Endothelial cell of umbilical vein (primary cell): ENCODE data around the gene POLR1H. TPM values are rescaled to one million over a fixed set of nuclear protein-coding genes. Genes with fewer than 3 reads are reported as not detected.

ENCODE experiments used
- BruUV-seq: library from RNA; stranded (reverse); fragments of 400-500 nt; replicated peaks from 2 replicates; lab custom pipeline; 2021; lab: Mats Ljungman, UMichigan
- CTCF ChIA-PET: fragments of 300-600, 350-600 bp; sonication (Branson Sonifier 250); formaldehyde crosslinking; loops from one replicate; lab custom pipeline; 2021; ENCODE audit warnings: antibody characterized with exemption, inconsistent platforms; lab: Charles Lee
- POLR2A ChIA-PET: fragments of 300-600, 350-600 bp; sonication (Branson Sonifier 250); formaldehyde crosslinking; loops from one replicate; lab custom pipeline; 2021; ENCODE audit warnings: antibody characterized with exemption, inconsistent platforms; lab: Charles Lee
- DNase-seq: peaks from one replicate; pipeline ENCODE4 v3.0.0-alpha.2; 2011; ENCODE audit warnings: low read depth, low spot score
- FAIRE-seq: peaks from 2 replicates; lab custom pipeline; 2011; peaks lifted over from hg19 to GRCh38; lab: Jason Lieb, UNC
- H2AFZ ChIP-seq: 2 replicates; pipeline ENCODE4 v1.6.0; 2012; ENCODE audit warnings: low read depth, low read length, control low read depth, inconsistent platforms
- H3K27ac ChIP-seq: 2 replicates; pipeline ENCODE4 v1.5.1; 2011; ENCODE audit warnings: low read depth, mild to moderate bottlenecking, control low read depth, low read length, moderate library complexity; ENCODE audit not compliant: insufficient read depth
- H3K27me3 ChIP-seq, 2 experiments: 2 replicates each; pipeline versions ENCODE4 v1.6.0 to v1.6.1; 2011; ENCODE audit warnings: low read length in 2 of 2, mixed read lengths in 1 of 2; ENCODE audit not compliant: control insufficient read depth in 2 of 2, insufficient read depth in 2 of 2
- H3K36me3 ChIP-seq, 2 experiments: 2 replicates in 1 of 2; 3 replicates in 1 of 2; pipeline ENCODE4 v1.5.1; 2011; ENCODE audit warnings: low read length in 2 of 2, mild to moderate bottlenecking in 1 of 2, moderate library complexity in 1 of 2; ENCODE audit not compliant: control insufficient read depth in 2 of 2, insufficient read depth in 2 of 2; ENCODE audit errors: extremely low read depth in 1 of 2
- H3K4me1 ChIP-seq: 3 replicates; pipeline ENCODE4 v1.5.1; 2011; ENCODE audit warnings: mild to moderate bottlenecking, low read length; ENCODE audit not compliant: control insufficient read depth, insufficient read depth; ENCODE audit errors: extremely low read depth
- H3K4me2 ChIP-seq: 2 replicates; pipeline ENCODE4 v1.6.1; 2011; ENCODE audit warnings: low read length, control low read depth, mixed read lengths; ENCODE audit not compliant: insufficient read depth
- H3K4me3 ChIP-seq, 3 experiments: fragments of 200-600 bp in 1 of 3; sonication (generic), shearing (Covaris generic) in 1 of 3; replicated peaks in 1 of 3; 2 replicates each; pipeline ENCODE4 v1.5.1; 2011 to 2016; ENCODE audit warnings: control low read depth in 3 of 3, low read length in 3 of 3, mild to moderate bottlenecking in 2 of 3, inconsistent platforms in 1 of 3, low read depth in 1 of 3, moderate library complexity in 1 of 3; ENCODE audit not compliant: insufficient read depth in 1 of 3
- H3K79me2 ChIP-seq: 2 replicates; pipeline ENCODE4 v1.6.0; 2012; ENCODE audit warnings: low read length, inconsistent platforms; ENCODE audit not compliant: control insufficient read depth, insufficient read depth
- H3K9ac ChIP-seq: replicated peaks from 2 replicates; pipeline ENCODE3; 2011; ENCODE audit warnings: low read length, control low read depth; ENCODE audit not compliant: insufficient read depth; ENCODE audit errors: extremely low read depth
- H3K9me1 ChIP-seq: replicated peaks from 3 replicates; pipeline ENCODE4 v1.6.0; 2011; ENCODE audit warnings: mild to moderate bottlenecking, low read length; ENCODE audit not compliant: control insufficient read depth, insufficient read depth; ENCODE audit errors: extremely low read depth
- H3K9me3 ChIP-seq: replicated peaks from 2 replicates; pipeline ENCODE4 v1.5.1; 2012; ENCODE audit warnings: low read length, inconsistent platforms; ENCODE audit not compliant: control insufficient read depth, insufficient read depth
- H4K20me1 ChIP-seq: replicated peaks from 2 replicates; pipeline ENCODE3; 2011; ENCODE audit warnings: mild to moderate bottlenecking, low read length; ENCODE audit not compliant: control insufficient read depth, insufficient read depth; ENCODE audit errors: extremely low read depth
- FOS ChIP-seq: IDR thresholded peaks from 2 replicates; pipeline ENCODE4 v1.6.1; 2011; ENCODE audit warnings: mild to moderate bottlenecking, low read length, moderate library complexity, borderline replicate concordance; ENCODE audit not compliant: insufficient read depth
- GATA2 ChIP-seq: IDR thresholded peaks from 2 replicates; pipeline ENCODE4 v1.7.0; 2011; ENCODE audit warnings: low read depth, mild to moderate bottlenecking, moderate library complexity, mixed read lengths, low read length; ENCODE audit not compliant: insufficient read length, insufficient read depth
- JUN ChIP-seq: IDR thresholded peaks from 2 replicates; pipeline ENCODE4 v1.6.1; 2011; ENCODE audit warnings: borderline replicate concordance, low read depth; ENCODE audit not compliant: insufficient read length, insufficient read depth
- MYC ChIP-seq: IDR thresholded peaks from one replicate; pipeline ENCODE4 v1.6.1; 2011; ENCODE audit warnings: mild to moderate bottlenecking, low read depth, low read length
- POLR2A ChIP-seq: IDR thresholded peaks from 2 replicates; pipeline ENCODE4 v1.6.1; 2012; ENCODE audit warnings: low read depth, mild to moderate bottlenecking, control low read depth, low read length
- POLR2AphosphoS5 ChIP-seq: IDR thresholded peaks from 2 replicates; pipeline ENCODE4 v1.6.1; 2012; ENCODE audit warnings: low read depth, mild to moderate bottlenecking, control low read depth, low read length, moderate library complexity; ENCODE audit not compliant: insufficient read depth
- dilution Hi-C: fragments of 300-500 bp; cut with MboI; formaldehyde crosslinking; loops from one replicate; pipeline ENCODE4 v1.15.0; 2019; ENCODE audit warnings: low sequenced_read_pairs; ENCODE audit not compliant: extremely low pct_ligation_motif_present
- intact Hi-C: fragments of 100-400 bp; cut with micrococcal nuclease; formaldehyde crosslinking; loops from one replicate; pipeline ENCODE4 v1.10.0; 2022
- polyA plus RNA-seq, 4 experiments: library from polyadenylated mRNA; depleted of rRNA in 3 of 4; stranded (reverse) in 3 of 4; unstranded in 1 of 4; fragments of >200 nt; gene quantifications; 2 replicates each; pipeline versions ENCODE4 v1.2.1 to v1.2.3, GENCODE V29; 2011 to 2012; ENCODE audit warnings: missing spikeins in 1 of 4
- total RNA-seq: library from RNA; stranded (reverse); gene quantifications from 2 replicates; pipeline ENCODE4 v1.2.3, GENCODE V29; 2021
- TF ChIP-seq, protein P1 (sequence below), 2 donors: IDR thresholded peaks; 1 replicate in 1 of 2; 2 replicates in 1 of 2; pipeline ENCODE4 v1.5.1; 2011; ENCODE audit warnings: low read length in 2 of 2, mild to moderate bottlenecking in 2 of 2, moderate library complexity in 2 of 2, control low read depth in 1 of 2, inconsistent platforms in 1 of 2, low read depth in 1 of 2; ENCODE audit not compliant: insufficient read depth in 1 of 2; ENCODE audit errors: extremely low read depth in 1 of 2
- TF ChIP-seq, protein P2 (sequence below): IDR thresholded peaks from 2 replicates; pipeline ENCODE4 v1.6.1; 2011; ENCODE audit not compliant: insufficient read depth, insufficient read length

The POLR1H gene
- total and polyA plus RNA-seq, 2 donors (not counting 3 experiments of a cell fraction or from before 2014, with no cell fraction given) = 32.5 to 65.3 TPM

DNA sequence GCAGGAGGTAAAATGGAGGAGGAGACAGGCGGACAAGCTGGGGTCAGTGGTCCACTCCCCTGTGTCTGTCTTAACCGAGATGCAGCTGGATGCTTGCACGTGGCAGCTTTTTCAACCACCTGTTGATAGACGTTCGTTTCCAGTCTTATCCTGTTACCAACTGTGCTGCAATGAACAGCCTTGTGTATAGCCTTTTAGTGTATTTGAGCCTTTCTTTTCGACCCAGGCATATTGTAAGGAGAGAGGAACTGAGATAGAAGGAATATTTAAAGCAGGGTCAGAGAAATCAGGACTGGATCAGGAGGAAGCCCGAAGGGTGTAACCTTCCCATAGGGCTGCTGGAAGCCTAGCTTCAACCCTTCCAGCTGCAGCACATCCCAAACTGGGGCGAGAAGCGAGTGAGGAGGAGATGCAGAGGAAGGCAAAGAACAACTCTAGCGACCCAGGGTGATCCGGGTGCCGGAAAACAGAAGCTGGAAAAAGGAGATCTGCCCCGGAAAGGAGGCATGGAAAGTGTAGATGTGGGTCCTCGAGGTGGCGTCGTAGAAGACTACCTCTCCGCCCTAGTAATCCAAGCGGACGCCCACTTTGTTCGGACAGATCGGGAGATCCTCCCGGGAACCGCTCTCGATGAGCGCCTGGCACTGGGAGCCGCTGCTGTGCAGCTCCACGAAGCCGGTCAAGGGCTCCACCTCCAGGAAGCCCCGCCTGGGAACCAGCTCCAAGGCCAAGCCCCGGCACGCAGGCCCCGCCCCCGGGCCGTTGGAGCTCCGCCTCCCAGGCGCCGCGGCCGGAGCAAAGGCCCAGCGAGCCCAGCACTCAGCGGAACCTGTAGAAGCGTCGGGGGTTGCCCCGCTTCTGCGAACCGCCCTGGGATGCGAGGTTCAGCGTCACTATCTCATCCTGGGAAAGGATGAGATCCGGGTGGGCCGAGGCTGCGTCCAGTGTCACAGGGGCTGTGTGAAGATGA, 40.7 kb downstream of the POLR1H start:
- ChIA-PET POLR2A (interaction anchor here (1.2 kb wide), 1 partner anchor 40 kb away, joined by 6 read pairs; the partner anchor contains the start of gene POLR1H), CTCF (interaction anchor here (0.6 to 5.6 kb wide), 14 partner anchors 10 to 249 kb away, joined by 3 to 311 read pairs (median 4); partner anchors contain the start of genes PPP1R11 and TRIM31)
- no peak for TF ChIP-seq JUN
- no peak for TF ChIP-seq GATA2
- TF ChIP-seq FOS = no peak
- TF ChIP-seq, protein P1, sequence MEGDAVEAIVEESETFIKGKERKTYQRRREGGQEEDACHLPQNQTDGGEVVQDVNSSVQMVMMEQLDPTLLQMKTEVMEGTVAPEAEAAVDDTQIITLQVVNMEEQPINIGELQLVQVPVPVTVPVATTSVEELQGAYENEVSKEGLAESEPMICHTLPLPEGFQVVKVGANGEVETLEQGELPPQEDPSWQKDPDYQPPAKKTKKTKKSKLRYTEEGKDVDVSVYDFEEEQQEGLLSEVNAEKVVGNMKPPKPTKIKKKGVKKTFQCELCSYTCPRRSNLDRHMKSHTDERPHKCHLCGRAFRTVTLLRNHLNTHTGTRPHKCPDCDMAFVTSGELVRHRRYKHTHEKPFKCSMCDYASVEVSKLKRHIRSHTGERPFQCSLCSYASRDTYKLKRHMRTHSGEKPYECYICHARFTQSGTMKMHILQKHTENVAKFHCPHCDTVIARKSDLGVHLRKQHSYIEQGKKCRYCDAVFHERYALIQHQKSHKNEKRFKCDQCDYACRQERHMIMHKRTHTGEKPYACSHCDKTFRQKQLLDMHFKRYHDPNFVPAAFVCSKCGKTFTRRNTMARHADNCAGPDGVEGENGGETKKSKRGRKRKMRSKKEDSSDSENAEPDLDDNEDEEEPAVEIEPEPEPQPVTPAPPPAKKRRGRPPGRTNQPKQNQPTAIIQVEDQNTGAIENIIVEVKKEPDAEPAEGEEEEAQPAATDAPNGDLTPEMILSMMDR (IDR thresholded peaks at IDR 0.05; ENCODE audit: extremely low read depth in 1 of 2, insufficient read depth in 1 of 2, low read depth in 1 of 2, low read length in 2 of 2) = peak in 1 of 2 donors; percentile 15
- TF ChIP-seq, protein P2, sequence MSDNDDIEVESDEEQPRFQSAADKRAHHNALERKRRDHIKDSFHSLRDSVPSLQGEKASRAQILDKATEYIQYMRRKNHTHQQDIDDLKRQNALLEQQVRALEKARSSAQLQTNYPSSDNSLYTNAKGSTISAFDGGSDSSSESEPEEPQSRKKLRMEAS = no peak
- TF ChIP-seq POLR2A = peak; percentile 50
- no peak for TF ChIP-seq MYC
- TF ChIP-seq POLR2AphosphoS5 = peak; percentile 57
- BruUV-seq = no TSS peak
- Histone ChIP-seq H3K27ac (no peak overlapping the region), H3K4me2 (peak overlapping the region; percentile 79), H3K36me3 (no peaks in the 10 kb centered on the region), H3K27me3 (peaks cover 46 to 68% of the 10 kb centered on the region in 2 experiments), H3K79me2 (no peaks in the 10 kb centered on the region), H3K9me3 (no peaks in the 10 kb centered on the region), H3K9me1 (no peaks in the 10 kb centered on the region), H4K20me1 (no peaks in the 10 kb centered on the region), H3K4me3 (peak overlapping the region in 2 of 3 experiments; percentile 28 to 30), H3K4me1 (peaks cover 17% of the 10 kb centered on the region), H3K9ac (no peak overlapping the region), H2AFZ (peak overlapping the region; percentile 81)
- DNase-seq (peak; percentile 78), FAIRE-seq (peak; percentile 95)
- intact Hi-C loops (loop anchor here (1.0 to 2.0 kb wide), 2 partner anchors 40 to 111 kb away; partner anchors contain the start of genes POLR1H and TRIM26), dilution Hi-C loops (no loop called here)
